Osteocyte (in vitro differentiated cells): Measurements from ENCODE around the gene RCAN3. TPM values are rescaled to one million over a fixed set of nuclear protein-coding genes. Genes with fewer than 3 reads are reported as not detected.

ENCODE experiments used
- DNase-seq: peaks from one replicate; pipeline ENCODE4 v3.0.0; 2021; ENCODE audit warnings: mixed read lengths; ENCODE audit not compliant: unreplicated experiment; ENCODE audit errors: extremely low spot score
- H3K27ac Mint-ChIP-seq: one replicate; pipeline ENCODE4 v1.8.0; 2021; ENCODE audit warnings: mild to moderate bottlenecking, mixed read lengths; ENCODE audit not compliant: unreplicated experiment
- H3K27me3 Mint-ChIP-seq: one replicate; pipeline ENCODE4 v1.8.0; 2021; ENCODE audit warnings: mixed read lengths; ENCODE audit not compliant: unreplicated experiment
- H3K36me3 Mint-ChIP-seq: one replicate; pipeline ENCODE4 v1.8.0; 2021; ENCODE audit warnings: mixed read lengths; ENCODE audit not compliant: unreplicated experiment
- H3K4me1 Mint-ChIP-seq: one replicate; pipeline ENCODE4 v1.8.0; 2021; ENCODE audit warnings: mixed read lengths; ENCODE audit not compliant: unreplicated experiment
- H3K4me3 Mint-ChIP-seq: one replicate; pipeline ENCODE4 v1.8.0; 2021; ENCODE audit warnings: mild to moderate bottlenecking, moderate library complexity, mixed read lengths; ENCODE audit not compliant: unreplicated experiment
- H3K9me3 Mint-ChIP-seq: one replicate; pipeline ENCODE4 v1.8.0; 2021; ENCODE audit warnings: mixed read lengths; ENCODE audit not compliant: unreplicated experiment
- long read RNA-seq: library from polyadenylated mRNA; unstranded; transcript quantifications from one replicate; pipeline ENCODE4 v2.0.0, GENCODE V29; 2021
- total RNA-seq: library from RNA; stranded (reverse); gene quantifications from 2 replicates; pipeline ENCODE4 v1.2.1, GENCODE V29; 2021
- TF ChIP-seq, protein P1 (sequence below): fragments of 200-600 bp; sonication (generic); IDR thresholded peaks from 2 replicates; pipeline ENCODE4 v1.5.0; 2021; ENCODE audit warnings: antibody characterized with exemption, mild to moderate bottlenecking, moderate library complexity

RCAN3 gene
- 9.8 and 10.3 TPM in 2 replicates for total RNA-seq
- long read RNA-seq, full-length matches to known transcripts: 2 of 9 reads
- long read RNA-seq, partial matches to known transcripts: 1 of 9 reads
- long read RNA-seq, other reads (novel, unspliced or antisense): 6 of 9 reads

DNA sequence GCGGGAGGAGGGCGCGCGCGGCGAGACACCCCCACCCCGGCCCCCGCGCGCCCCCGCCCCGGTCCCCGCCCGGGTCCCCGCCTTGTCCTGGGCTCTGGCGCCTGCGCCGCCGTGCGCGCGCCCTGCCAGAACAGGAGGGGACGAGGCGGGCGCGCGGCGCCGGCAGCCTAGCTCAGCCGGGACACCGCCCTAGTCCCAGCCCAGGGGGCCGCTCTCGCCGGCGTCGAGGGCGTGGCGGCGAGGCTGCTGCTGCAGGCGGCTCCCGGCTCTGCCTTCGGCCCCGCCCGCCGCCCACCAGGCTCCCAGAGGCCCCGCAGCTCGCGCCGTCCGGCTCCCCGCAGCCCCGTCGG, at the start of gene RCAN3:
RCAN3 (plus strand) TSS at position 128 of the 350 bp plus-strand sequence. CDS start 11,537 bp downstream, outside the sequence.
- no peaks in the 10 kb centered on the region for H3K9me3 Mint-ChIP-seq
- H3K27me3 Mint-ChIP-seq: peaks cover 5% of the 10 kb centered on the region
- TF ChIP-seq, protein P1, sequence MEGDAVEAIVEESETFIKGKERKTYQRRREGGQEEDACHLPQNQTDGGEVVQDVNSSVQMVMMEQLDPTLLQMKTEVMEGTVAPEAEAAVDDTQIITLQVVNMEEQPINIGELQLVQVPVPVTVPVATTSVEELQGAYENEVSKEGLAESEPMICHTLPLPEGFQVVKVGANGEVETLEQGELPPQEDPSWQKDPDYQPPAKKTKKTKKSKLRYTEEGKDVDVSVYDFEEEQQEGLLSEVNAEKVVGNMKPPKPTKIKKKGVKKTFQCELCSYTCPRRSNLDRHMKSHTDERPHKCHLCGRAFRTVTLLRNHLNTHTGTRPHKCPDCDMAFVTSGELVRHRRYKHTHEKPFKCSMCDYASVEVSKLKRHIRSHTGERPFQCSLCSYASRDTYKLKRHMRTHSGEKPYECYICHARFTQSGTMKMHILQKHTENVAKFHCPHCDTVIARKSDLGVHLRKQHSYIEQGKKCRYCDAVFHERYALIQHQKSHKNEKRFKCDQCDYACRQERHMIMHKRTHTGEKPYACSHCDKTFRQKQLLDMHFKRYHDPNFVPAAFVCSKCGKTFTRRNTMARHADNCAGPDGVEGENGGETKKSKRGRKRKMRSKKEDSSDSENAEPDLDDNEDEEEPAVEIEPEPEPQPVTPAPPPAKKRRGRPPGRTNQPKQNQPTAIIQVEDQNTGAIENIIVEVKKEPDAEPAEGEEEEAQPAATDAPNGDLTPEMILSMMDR: no peak
- DNase-seq: peak; percentile 94
- no peaks in the 10 kb centered on the region for H3K36me3 Mint-ChIP-seq
- H3K4me3 Mint-ChIP-seq: peak within 1 kb of the TSS; percentile 82
- peaks cover 21% of the 10 kb centered on the region for H3K4me1 Mint-ChIP-seq
- peak within 1 kb of the TSS; percentile 78 for H3K27ac Mint-ChIP-seq

DNA sequence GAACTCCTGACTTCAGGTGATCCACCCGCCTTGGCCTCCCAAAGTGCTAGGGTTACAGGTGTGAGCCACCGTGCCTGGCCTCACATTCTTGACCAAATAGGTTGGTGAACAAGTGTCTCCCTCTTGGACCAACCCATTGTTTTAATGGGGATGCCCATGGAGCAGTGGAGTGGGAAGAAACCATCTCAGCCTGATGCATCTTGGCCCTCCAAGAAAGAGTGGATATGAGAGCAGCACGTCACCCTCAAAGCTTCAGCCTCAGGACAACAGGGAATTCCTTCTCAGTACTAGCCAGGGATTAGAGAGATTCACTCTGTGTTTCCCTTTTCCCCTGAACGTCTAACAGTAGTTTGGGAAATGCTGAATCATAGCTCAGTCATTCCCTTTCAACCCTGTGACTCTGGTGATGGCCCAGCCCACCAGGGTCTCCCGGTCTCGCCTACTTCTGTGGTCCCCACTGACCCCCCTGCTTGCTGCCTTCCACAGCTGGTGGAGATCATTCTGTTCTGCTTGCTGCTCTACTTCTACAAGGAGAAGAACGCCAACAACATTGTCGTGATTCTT, 49.6 kb upstream of the RCAN3 start:
- Mint-ChIP-seq H3K27ac (no peak overlapping the region), H3K9me3 (no peaks in the 10 kb centered on the region), H3K27me3 (no peaks in the 10 kb centered on the region), H3K4me1 (no peaks in the 10 kb centered on the region), H3K36me3 (peaks cover 35% of the 10 kb centered on the region), H3K4me3 (no peak overlapping the region)
- no peak for DNase-seq
- TF ChIP-seq, protein P1: no peak

DNA sequence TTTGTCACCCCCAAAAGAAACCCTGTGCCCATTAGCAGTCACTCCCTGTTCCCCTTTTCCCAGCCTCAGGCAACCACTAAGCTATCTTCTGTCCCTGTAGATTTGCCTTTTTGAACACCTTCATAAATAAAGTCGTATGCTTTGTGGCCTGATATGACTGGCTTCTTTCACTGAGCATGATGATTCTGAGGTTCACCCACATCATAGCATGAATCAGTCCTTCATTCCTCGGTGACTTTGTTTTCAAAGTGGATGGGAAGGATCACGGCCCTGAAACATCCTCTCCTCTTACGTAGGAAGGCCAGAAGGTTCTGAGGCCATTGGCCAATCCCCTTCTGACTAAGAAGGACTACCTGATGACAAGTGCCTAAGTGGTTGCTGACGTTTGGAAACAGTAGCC, 48.0 kb upstream of the RCAN3 start:
- DNase-seq: no peak
- Mint-ChIP-seq H3K4me3 (no peak overlapping the region), H3K4me1 (no peaks in the 10 kb centered on the region), H3K27ac (no peak overlapping the region), H3K27me3 (no peaks in the 10 kb centered on the region), H3K36me3 (peaks cover 38% of the 10 kb centered on the region), H3K9me3 (no peaks in the 10 kb centered on the region)
- TF ChIP-seq, protein P1: no peak

- H3K36me3 Mint-ChIP-seq: peaks cover 39% of the 10 kb centered on the region
- no peaks in the 10 kb centered on the region for H3K9me3 Mint-ChIP-seq
These were observed 47.4 kb upstream of the RCAN3 start for GRCh38 chr1:24455272-24455671.

GRCh38 chr1:24457866-24458265, 44.8 kb upstream of the RCAN3 start:
- Mint-ChIP-seq H3K4me3 (no peak overlapping the region), H3K4me1 (peaks cover 3% of the 10 kb centered on the region), H3K9me3 (no peaks in the 10 kb centered on the region), H3K36me3 (peaks cover 39% of the 10 kb centered on the region), H3K27me3 (no peaks in the 10 kb centered on the region), H3K27ac (no peak overlapping the region)
- TF ChIP-seq, protein P1: no peak
- DNase-seq: no peak

More at GRCh38 chr1:24455272-24455671, 47.4 kb upstream of the RCAN3 start:
- H3K4me1 Mint-ChIP-seq: no peaks in the 10 kb centered on the region
- H3K27ac Mint-ChIP-seq: no peak overlapping the region
- no peaks in the 10 kb centered on the region for H3K27me3 Mint-ChIP-seq
- DNase-seq: no peak
- TF ChIP-seq, protein P1: no peak
- no peak overlapping the region for H3K4me3 Mint-ChIP-seq
